Measurements from ENCODE around the gene PAPOLG. TPM values are rescaled to one million over a fixed set of nuclear protein-coding genes. Genes with fewer than 3 reads are reported as not detected.

The PAPOLG gene
- total RNA-seq, 3 donors from 2014 or later (not counting 1 experiment from before 2014, with no cell fraction given) = 19.6 to 25.4 (median 19.8) TPM

DNA sequence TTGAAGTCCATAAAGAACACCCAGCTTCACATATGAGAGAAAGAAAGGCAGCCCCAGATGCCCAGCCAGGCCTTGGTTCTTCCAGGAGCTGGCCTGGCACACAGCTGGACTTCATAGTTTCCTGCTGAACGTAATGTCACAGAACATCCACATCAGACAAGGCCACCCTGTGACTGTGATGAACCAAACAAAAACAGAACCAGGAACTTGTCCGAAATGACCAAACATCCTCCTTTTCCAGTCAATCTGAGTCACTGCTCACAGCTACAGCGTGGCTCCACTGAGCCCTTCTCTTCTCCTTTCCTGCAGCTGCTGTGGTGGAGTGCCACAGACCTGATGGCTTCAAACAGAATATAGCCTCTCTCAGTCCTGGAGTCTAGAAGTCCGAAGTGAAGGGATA, 45.4 kb upstream of the PAPOLG start:
- intact Hi-C loops (cut with micrococcal nuclease) = no loop called here
- peak in 2 of 3 donors; percentile 7 to 34 for ATAC-seq
- WGBS (ENCODE audit: insufficient coverage) = 77% methylated on average over 4 of the region's 4 CpGs

DNA sequence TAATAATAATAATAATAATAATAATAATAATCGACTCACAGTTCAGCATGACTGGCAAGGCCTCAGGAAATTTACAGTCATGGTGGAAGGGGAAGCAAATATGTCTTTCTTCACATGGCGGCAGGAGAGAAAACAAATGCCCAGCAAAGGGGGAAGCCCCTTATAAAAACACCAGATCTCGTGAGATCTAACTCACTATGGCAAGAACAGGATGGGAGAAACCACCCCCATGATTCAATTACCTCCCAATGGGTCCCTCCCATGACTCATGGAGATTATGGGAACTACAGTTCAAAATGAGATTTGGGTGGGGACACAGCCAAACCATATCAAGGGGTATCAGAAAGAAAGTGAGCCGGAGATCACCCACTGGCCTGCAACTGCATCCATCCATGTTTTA, 40.5 kb upstream of the PAPOLG start:
- ATAC-seq (no peak), DNase-seq (no peak)
- Histone ChIP-seq H3K4me1 (ENCODE audit: control insufficient read depth, insufficient read depth, low read length) (no peaks in the 10 kb centered on the region), H3K9me3 (ENCODE audit: control insufficient read depth, insufficient read depth, low read length) (no peaks in the 10 kb centered on the region), H3K27ac (ENCODE audit: low read length) (no peak overlapping the region), H3K36me3 (ENCODE audit: control insufficient read depth, insufficient read depth, low read length) (no peaks in the 10 kb centered on the region), H3K27me3 (ENCODE audit: control insufficient read depth, insufficient read depth, low read length) (no peaks in the 10 kb centered on the region), H3K4me3 (ENCODE audit: low read length) (no peak overlapping the region)
- Mint-ChIP-seq H3K27me3 (ENCODE audit: low read depth in 2 of 2) (no peaks in the 10 kb centered on the region), H3K4me1 (no peaks in the 10 kb centered on the region), H3K9me3 (no peaks in the 10 kb centered on the region), H3K4me3 (no peak overlapping the region), H3K36me3 (no peaks in the 10 kb centered on the region), H3K27ac (no peak overlapping the region)
- TF ChIP-seq, protein P1, sequence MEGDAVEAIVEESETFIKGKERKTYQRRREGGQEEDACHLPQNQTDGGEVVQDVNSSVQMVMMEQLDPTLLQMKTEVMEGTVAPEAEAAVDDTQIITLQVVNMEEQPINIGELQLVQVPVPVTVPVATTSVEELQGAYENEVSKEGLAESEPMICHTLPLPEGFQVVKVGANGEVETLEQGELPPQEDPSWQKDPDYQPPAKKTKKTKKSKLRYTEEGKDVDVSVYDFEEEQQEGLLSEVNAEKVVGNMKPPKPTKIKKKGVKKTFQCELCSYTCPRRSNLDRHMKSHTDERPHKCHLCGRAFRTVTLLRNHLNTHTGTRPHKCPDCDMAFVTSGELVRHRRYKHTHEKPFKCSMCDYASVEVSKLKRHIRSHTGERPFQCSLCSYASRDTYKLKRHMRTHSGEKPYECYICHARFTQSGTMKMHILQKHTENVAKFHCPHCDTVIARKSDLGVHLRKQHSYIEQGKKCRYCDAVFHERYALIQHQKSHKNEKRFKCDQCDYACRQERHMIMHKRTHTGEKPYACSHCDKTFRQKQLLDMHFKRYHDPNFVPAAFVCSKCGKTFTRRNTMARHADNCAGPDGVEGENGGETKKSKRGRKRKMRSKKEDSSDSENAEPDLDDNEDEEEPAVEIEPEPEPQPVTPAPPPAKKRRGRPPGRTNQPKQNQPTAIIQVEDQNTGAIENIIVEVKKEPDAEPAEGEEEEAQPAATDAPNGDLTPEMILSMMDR (IDR thresholded peaks at IDR 0.05) = no peak
- intact Hi-C loops (cut with micrococcal nuclease) = no loop called here
- WGBS (ENCODE audit: insufficient coverage) = 100% methylated on average over 2 of the region's 4 CpGs

More for the DNA sequence above, 45.4 kb upstream of the PAPOLG start:
- H3K27ac Mint-ChIP-seq = no peak overlapping the region
- no peaks in the 10 kb centered on the region for H3K36me3 Mint-ChIP-seq
- Histone ChIP-seq H3K4me3 (ENCODE audit: low read length) (no peak overlapping the region), H3K4me1 (ENCODE audit: control insufficient read depth, insufficient read depth, low read length) (no peaks in the 10 kb centered on the region), H3K27me3 (ENCODE audit: control insufficient read depth, insufficient read depth, low read length) (no peaks in the 10 kb centered on the region), H3K27ac (ENCODE audit: low read length) (no peak overlapping the region), H3K9me3 (ENCODE audit: control insufficient read depth, insufficient read depth, low read length) (no peaks in the 10 kb centered on the region), H3K36me3 (ENCODE audit: control insufficient read depth, insufficient read depth, low read length) (no peaks in the 10 kb centered on the region)
- TF ChIP-seq, protein P1 (IDR thresholded peaks at IDR 0.05) = no peak
- H3K27me3 Mint-ChIP-seq (ENCODE audit: low read depth in 2 of 2) = peaks cover 4 to 11% of the 10 kb centered on the region in 2 donors
- peaks cover 5 to 8% of the 10 kb centered on the region in 2 donors for H3K4me1 Mint-ChIP-seq
- no peak for DNase-seq
- no peak overlapping the region for H3K4me3 Mint-ChIP-seq
- no peaks in the 10 kb centered on the region for H3K9me3 Mint-ChIP-seq

DNA sequence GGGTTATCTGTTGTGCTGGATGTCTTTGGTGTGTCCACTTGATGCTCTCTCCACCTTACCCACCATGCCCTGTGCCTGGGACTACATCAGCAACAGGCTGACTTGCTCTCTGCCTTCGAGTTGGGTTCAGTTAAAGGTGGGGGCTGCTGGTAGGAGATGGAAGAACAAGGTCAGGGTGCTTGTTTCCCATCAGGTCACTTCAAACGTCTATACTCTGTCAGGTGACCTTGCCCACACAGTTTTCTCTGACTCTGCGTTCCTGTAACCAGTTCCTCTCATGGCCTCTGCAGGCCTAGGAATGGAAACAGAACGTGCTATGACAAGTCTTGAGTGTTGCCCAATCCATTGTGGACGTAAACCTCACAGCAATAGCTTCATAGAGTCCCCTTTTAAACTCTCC, 38.4 kb upstream of the PAPOLG start:
- Histone ChIP-seq H3K4me1 (ENCODE audit: control insufficient read depth, insufficient read depth, low read length) (no peaks in the 10 kb centered on the region), H3K36me3 (ENCODE audit: control insufficient read depth, insufficient read depth, low read length) (no peaks in the 10 kb centered on the region), H3K4me3 (ENCODE audit: low read length) (no peak overlapping the region), H3K9me3 (ENCODE audit: control insufficient read depth, insufficient read depth, low read length) (no peaks in the 10 kb centered on the region), H3K27me3 (ENCODE audit: control insufficient read depth, insufficient read depth, low read length) (no peaks in the 10 kb centered on the region), H3K27ac (ENCODE audit: low read length) (no peak overlapping the region)
- ATAC-seq (no peak), DNase-seq (no peak)
- H3K27me3 Mint-ChIP-seq (ENCODE audit: low read depth in 2 of 2) = no peaks in the 10 kb centered on the region
- intact Hi-C loops (cut with micrococcal nuclease) = no loop called here
- H3K9me3 Mint-ChIP-seq = no peaks in the 10 kb centered on the region
- H3K27ac Mint-ChIP-seq = no peak overlapping the region
- H3K36me3 Mint-ChIP-seq = no peaks in the 10 kb centered on the region
- WGBS (ENCODE audit: insufficient coverage) = 57% methylated on average over 5 of the region's 5 CpGs
- no peaks in the 10 kb centered on the region for H3K4me1 Mint-ChIP-seq
- no peak overlapping the region for H3K4me3 Mint-ChIP-seq
- TF ChIP-seq, protein P1 (IDR thresholded peaks at IDR 0.05) = no peak

DNA sequence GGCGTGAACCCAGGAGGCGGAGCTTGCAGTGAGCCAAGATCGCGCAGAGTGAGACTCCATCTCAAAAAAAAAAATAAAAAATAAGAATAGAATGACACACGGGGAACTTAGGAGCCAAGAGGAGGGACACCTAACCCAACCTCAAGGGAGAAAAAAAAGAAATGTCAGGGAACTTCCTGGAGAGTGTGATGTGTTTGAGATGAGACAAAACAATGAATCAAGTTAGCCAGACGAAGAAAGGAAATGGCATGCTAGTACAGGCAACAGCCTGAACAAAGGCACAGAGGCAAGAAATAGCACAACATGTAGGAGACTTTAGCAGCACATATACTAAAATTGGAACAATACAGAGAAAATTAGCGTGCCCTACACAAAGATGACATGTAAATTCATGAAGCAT, 36.7 kb upstream of the PAPOLG start:
- DNase-seq (no peak), ATAC-seq (no peak)
- Histone ChIP-seq H3K27me3 (ENCODE audit: control insufficient read depth, insufficient read depth, low read length) (no peaks in the 10 kb centered on the region), H3K27ac (ENCODE audit: low read length) (no peak overlapping the region), H3K4me3 (ENCODE audit: low read length) (no peak overlapping the region), H3K4me1 (ENCODE audit: control insufficient read depth, insufficient read depth, low read length) (no peaks in the 10 kb centered on the region), H3K36me3 (ENCODE audit: control insufficient read depth, insufficient read depth, low read length) (no peaks in the 10 kb centered on the region), H3K9me3 (ENCODE audit: control insufficient read depth, insufficient read depth, low read length) (no peaks in the 10 kb centered on the region)
- 92% methylated on average over 5 of the region's 7 CpGs for WGBS (ENCODE audit: insufficient coverage)
- H3K36me3 Mint-ChIP-seq = no peaks in the 10 kb centered on the region
- H3K4me3 Mint-ChIP-seq = no peak overlapping the region
- TF ChIP-seq, protein P1 (IDR thresholded peaks at IDR 0.05) = no peak
- no peaks in the 10 kb centered on the region for H3K4me1 Mint-ChIP-seq
- no peaks in the 10 kb centered on the region for H3K9me3 Mint-ChIP-seq
- H3K27ac Mint-ChIP-seq = no peak overlapping the region
- intact Hi-C loops (cut with micrococcal nuclease) = no loop called here
- H3K27me3 Mint-ChIP-seq (ENCODE audit: low read depth in 2 of 2) = no peaks in the 10 kb centered on the region
